Activated CD4-positive, alpha-beta T cell treated with anti-CD3 and anti-CD28 coated beads for 1 hour (primary cell): ENCODE data around the gene CYP2U1.
A peak's percentile ranks its signal among the peaks of the same experiment; 100 is the strongest.

Source experiments
- DNase-seq: peaks from one replicate; pipeline ENCODE4 v3.0.0-alpha.2; 2020

CYP2U1 gene

GRCh38 chr4:107988763-107989035 is 57.4 kb downstream of the CYP2U1 start:
- DNase-seq, result no peak

- no peak for DNase-seq
These were observed 57.8 kb downstream of the CYP2U1 start for GRCh38 chr4:107989162-107989536.

GRCh38 chr4:107989537-107990386 is 58.4 kb downstream of the CYP2U1 start, which contains the start of gene HADH:
TSS of gene HADH (plus strand) at chr4:107989889. CDS start at chr4:107989933, 44 bp downstream.
- DNase-seq, result peak; percentile 92

GRCh38 chr4:107991945-107992630 is 60.7 kb downstream of the CYP2U1 start:
- DNase-seq, result no peak

GRCh38 chr4:107993969-107994368 is 62.6 kb downstream of the CYP2U1 start:
- DNase-seq, result no peak

GRCh38 chr4:107994894-107995293 is 63.5 kb downstream of the CYP2U1 start:
- no peak for DNase-seq

GRCh38 chr4:107996949-107997788 is 65.8 kb downstream of the CYP2U1 start:
- DNase-seq, result no peak

GRCh38 chr4:107997794-107998193 is 66.4 kb downstream of the CYP2U1 start:
- DNase-seq, result no peak

GRCh38 chr4:107999932-108000539 is 68.7 kb downstream of the CYP2U1 start:
- DNase-seq, result no peak

- no peak for DNase-seq
These were observed 70.3 kb downstream of the CYP2U1 start for GRCh38 chr4:108001540-108002135.
